Measurements from ENCODE around the gene ZMYM3.
"Not testable (repeated sequence)": the region's sequence is repeated elsewhere in the genome, so short reads cannot be mapped to it uniquely, and the experiment has no call there.

Gene ZMYM3

DNA sequence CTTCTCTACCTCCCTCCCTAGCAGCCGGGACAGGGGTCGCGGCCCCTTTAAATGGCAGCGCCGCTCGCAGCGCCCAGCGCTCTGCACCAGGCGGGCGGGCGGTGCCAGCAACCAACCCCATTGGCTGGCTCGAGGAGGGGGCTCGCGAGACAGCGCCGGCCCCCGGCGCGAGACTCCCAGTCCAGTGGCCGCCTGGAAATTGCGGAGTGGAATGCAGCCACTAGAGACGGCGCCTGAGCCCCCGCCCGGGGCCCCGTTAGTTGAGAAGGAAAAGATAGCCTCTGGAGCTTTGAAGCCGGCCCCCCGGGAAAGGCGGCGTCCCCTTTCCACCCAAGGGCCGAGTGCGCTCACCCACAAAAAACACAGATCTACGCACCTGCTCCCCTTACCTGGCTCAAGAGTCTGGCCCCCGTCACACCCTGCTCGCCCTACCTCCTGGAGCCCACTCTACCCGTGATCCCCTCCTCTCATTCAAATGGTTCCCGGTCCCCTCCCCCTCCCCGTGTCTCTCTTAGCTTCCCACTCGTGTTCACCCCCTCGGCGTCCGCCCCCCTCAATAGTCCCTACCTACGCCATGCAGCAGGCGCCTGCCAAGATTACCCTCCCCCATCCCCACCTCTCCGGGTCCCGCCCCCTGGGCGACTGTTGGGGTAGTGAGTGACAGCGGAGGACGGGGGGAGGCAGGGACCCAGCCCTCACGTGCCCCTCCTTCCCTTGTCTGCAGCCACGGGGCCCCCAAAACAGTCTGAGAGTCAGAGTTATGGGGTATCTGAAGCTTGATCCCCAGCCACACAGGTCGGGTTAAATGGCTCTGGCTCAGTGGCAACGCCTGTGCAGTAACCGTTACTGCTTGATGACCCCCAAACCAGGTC, at the start of gene ZMYM3:
Gene ZMYM3, minus strand, starts transcription at position 49 of the 872 bp plus-strand sequence. CDS start 885 bp downstream, outside the sequence.
- peak; percentile 67 for DNase-seq (ENCODE audit: low read depth)

- DNase-seq (ENCODE audit: low read depth) = no peak
Measured at GRCh38 chrX:71302461-71303213, 48.7 kb upstream of the ZMYM3 start.

DNA sequence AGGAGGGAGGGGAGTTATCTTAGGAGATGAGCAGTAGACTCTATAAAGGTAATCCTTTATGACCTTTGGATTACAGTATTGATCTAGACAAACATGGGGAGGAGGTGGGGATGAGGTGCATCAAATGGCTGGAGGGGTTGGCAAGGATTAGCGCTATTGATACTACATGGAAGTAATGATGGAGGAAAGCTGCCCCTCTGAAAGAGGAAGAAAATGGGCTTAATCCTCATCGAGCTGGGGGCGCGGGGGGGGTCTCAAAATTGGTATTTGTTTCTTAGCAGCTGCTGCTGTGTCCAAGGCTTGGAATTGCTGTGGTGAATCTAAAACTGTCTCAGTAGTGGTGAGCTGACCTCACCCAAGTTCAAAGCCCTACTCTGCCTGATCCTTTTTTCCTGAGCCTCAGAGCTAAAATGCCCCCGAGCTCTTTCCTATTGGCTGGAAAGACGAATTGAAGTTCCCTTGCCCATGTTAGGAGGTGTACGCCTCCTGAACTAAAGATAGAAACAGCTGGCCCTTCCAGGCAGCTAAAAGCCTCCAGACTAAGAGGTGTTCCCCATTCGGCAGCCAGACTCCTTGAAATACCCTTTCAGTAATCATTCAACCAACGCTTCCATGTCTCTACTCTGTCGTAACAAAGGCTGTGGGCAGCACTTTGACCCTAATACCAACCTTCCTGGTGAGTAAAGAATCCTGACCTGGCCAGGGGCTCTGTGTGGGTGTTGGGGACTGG, 47.4 kb upstream of the ZMYM3 start, which contains the start of gene ITGB1BP2:
Gene ITGB1BP2, plus strand, starts transcription at position 556 of the 730 bp plus-strand sequence. Its CDS starts 57 bp downstream, at position 613.
- no peak for DNase-seq (ENCODE audit: low read depth)

- not testable (repeated sequence) for DNase-seq (ENCODE audit: low read depth)
Measured at GRCh38 chrX:71300495-71300894, 46.6 kb upstream of the ZMYM3 start.

GRCh38 chrX:71300064-71300463, 46.1 kb upstream of the ZMYM3 start:
- not testable (repeated sequence) for DNase-seq (ENCODE audit: low read depth)

GRCh38 chrX:71298119-71298518, 44.2 kb upstream of the ZMYM3 start:
- no peak for DNase-seq (ENCODE audit: low read depth)

DNA sequence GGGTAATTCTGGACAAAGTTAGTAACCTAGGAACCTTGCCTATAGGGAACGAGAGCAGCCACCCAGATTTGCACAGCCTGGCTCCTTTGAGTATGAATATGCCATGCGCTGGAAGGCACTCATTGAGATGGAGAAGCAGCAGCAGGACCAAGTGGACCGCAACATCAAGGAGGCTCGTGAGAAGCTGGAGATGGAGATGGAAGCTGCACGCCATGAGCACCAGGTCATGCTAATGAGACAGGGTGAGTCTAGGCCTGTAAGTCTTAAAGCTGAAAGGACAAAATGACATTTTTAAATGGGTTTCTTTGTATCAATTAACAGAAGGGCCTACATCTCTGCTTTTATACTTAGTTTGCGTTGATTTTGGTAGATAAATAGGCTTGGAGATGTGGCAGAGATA, 42.9 kb upstream of the ZMYM3 start:
- no peak for DNase-seq (ENCODE audit: low read depth)

GRCh38 chrX:71292669-71293365, 38.9 kb upstream of the ZMYM3 start:
- no peak for DNase-seq (ENCODE audit: low read depth)

GRCh38 chrX:71291381-71291780, 37.4 kb upstream of the ZMYM3 start:
- no peak for DNase-seq (ENCODE audit: low read depth)

DNA sequence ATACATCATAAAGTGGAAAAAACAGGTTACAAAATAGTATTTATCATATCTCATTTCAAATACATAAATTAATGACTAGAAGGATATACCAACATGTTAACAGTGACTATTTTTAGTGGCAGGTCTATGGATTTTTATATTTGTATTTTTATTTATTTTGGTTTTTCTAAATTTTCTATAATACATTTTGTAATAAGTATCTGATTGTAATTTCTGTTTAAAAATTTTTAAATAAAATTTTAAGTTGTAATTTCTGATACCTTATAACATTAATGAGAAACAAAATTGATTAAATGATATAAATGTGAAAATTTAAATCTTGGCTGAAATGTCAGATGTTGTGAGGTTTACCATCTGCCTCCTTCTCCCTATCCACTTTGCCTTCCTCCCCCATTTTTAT, 32.0 kb upstream of the ZMYM3 start:
- DNase-seq (ENCODE audit: low read depth) = no peak

DNA sequence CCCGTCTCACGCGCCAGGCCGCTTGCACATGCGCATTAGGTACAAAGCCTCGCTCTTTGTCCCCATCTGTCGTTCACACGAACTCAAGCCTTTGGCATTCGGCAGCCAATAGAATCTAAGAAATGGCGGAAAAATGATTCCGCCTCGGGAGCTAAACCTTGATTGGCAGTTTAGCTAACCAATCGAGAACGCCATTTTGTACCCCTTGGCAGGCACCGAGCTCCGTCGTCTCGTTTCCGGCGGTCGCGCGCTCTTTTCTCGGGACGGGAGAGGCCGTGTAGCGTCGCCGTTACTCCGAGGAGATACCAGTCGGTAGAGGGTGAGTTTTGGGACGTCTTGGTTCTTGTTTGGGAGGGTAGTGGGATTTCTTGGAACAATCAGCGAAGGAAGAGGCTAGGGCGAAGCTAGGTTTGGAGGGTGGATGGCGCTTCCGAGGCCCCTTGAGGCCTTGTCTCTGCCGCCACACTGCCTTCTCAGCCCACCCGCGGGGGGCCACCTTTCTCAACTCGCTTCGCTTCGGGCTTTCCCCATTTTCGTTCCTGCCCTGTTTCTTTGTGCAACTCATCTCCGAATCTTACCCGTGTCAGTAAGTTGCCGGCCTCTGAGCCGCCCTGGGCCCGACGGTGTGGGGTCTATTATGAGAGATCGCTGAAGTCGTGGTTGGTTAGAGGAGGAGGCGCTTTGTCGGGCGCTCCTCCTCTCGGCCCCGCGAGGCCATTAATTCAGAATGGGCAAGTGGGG, 29.6 kb upstream of the ZMYM3 start, which contains the start of gene NONO:
Gene NONO, plus strand, starts transcription at position 233 of the 741 bp plus-strand sequence. CDS start 7,003 bp downstream, outside the sequence.
- DNase-seq (ENCODE audit: low read depth) = peak; percentile 77

DNA sequence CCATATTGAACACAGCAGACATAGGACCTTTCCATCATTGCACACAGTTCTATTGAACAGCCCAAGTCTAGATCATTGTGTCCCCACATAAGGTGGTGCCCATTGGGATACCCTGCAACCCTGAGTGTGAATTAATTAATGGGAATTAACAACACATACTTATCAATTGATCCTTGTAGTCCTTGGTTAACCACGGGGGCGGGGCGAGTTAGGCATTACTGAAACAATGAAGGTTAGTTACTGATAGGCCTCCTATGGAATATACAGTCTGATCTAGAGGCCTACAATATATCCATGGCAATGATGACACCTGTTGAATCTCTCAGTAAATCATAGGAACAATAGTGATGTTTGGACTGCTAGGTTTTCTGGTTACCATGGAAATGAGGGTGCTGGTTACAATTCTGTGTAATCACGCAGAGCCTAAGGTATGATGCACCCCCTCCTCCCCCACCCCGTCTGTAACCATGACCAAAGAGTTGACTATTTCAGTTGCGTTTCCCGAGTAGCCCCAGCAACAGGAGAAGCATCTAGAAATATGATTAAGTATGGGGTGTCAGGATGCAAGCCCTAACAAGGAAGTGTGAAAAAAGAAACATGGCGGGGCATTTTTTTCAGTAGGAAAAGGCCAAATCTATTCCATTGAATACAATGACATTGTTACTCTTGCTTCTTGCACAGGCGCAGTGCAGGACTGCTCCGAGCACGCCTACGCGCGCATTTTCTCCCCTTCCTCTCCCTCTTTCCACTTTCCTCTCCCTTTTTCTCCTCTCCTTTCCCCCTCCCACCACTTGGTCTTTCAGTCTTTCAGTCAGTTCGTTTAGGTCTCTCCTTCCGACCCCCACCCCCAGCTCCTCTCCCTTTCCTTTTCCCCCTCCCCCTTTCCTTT, 28.8 kb upstream of the ZMYM3 start:
- DNase-seq (ENCODE audit: low read depth) = peak; percentile 44

DNA sequence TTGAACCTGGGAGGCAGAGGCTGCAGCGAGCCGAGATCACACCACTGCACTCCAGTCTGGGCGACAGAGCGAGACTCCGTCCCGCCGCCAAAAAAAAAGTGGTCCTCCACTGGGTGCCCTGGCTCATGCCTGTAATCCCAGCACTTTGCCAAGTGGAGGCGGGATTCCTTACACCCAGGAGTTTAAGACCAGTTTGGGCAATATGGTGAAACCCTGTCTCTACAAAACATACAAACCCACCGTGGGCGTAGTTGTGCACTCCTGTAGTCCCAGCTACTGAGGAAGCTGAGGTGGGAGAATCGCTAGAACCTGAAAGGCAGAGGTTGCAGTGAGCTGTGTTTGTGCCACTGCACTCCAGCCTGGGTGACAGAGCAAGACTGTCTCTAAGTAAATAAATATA, 27.4 kb upstream of the ZMYM3 start:
- not testable (repeated sequence) for DNase-seq (ENCODE audit: low read depth)

DNA sequence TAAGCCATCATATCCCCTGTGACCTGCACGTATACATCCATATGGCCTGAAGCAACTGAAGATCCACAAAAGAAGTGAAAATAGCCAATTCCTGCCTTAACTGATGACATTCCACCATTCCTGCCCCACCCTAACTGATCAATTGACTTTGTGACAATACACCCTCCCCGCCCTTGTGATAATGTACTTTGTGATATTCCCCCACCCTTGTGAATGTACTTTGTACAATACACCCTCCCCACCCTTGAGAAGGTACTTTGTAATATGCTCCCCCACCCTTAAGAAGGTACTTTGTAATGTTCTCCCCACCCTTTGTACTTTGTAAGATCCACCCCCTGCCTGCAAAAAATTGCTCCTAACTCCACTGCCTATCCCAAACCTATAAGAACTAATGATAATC, 18.4 kb upstream of the ZMYM3 start:
- not testable (repeated sequence) for DNase-seq (ENCODE audit: low read depth)

DNA sequence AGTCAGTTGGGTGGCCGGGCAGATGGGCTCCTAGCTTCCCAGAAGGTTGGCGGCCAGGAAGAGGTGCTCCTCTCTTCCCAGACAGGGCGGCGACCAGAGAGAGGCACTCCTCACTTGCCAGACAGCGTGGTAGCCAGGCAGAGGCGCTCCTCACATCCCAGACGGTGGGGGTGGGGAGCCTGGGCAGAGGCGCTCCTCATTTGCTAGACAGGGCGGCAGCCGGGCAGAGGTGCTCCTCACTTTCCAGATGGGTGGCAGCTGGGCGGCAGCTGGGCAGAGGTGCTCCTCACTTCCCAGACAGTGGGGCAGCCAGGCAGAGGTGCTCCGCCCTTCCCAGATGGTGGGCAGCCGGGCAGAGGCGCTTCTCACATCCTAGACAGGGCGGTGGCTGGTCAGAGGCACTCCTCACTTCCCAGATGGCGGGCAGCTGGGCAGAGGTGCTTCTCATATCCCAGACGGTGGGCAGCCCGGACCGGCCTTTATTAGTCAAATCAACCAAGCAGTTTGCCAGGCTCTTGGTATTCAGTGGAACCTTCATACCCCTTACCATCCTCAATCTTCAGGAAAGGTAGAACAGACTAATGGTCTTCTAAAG, 16.0 kb upstream of the ZMYM3 start:
- DNase-seq (ENCODE audit: low read depth) = no peak

GRCh38 chrX:71268624-71269023, 14.7 kb upstream of the ZMYM3 start:
- DNase-seq (ENCODE audit: low read depth) = not testable (repeated sequence)

DNA sequence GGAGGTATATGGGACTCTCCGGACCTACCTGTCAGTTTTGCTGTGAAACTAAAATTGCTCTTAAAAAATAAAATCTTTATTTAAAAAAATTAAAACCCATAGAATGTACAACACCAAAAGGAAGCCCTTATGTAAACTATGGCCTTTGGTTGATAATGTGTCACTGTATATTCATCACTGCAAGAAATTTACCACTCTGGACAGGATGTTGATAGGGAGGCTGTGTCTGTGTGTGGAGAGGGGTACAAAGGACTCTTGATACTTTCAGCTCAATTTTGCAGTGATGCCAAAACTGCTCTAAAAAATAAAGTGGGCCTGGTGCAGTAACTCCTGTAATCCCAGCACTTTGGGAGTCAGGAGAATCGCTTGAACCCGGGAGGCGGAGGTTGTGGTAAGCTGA, 2.9 kb upstream of the ZMYM3 start:
- DNase-seq (ENCODE audit: low read depth) = no peak

DNA sequence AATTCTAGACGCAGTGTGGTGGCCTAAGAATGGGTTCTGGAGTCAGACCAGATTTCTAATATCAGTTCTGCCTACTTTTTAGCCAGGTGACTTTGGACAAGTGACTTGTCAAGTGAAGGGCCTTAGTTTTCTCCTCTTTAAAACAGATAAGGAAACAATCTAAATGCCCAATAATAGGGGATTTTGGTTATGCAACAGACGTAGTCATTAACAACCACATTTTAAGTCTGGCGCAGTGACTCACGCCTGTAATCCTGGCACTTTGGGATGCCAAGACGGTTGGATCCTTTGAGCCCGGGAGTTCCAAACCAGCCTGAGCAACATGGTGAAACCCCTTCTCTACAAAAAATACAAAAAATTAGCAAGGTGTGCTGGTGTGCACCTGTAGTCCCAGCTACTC, 2.1 kb upstream of the ZMYM3 start:
- no peak for DNase-seq (ENCODE audit: low read depth)

Data from activated T-cell treated with anti-CD3 and anti-CD28 coated beads for 24 hours (primary cell).